ENCODE data around the gene SLC22A4.

The SLC22A4 gene

GRCh38 chr5:132296412-132297016 is 2.3 kb downstream of the SLC22A4 start:
- no peak overlapping the region for H2AFZ ChIP-seq (ENCODE audit: low read depth, low read length)
- no peak overlapping the region for H2BK5ac ChIP-seq (ENCODE audit: low read depth, low read length, poor library complexity, severe bottlenecking)
- 97% methylated on average over 8 of the region's 8 CpGs for WGBS
- no peak for DNase-seq
- no peak overlapping the region for H3K4ac ChIP-seq (ENCODE audit: low read depth in 1 of 2, low read length in 2 of 2)
- peak overlapping the region in 1 of 2 experiments; percentile 21 for H2BK12ac ChIP-seq (ENCODE audit: low read length in 2 of 2)
- H3K79me1 ChIP-seq (replicated peaks; ENCODE audit: low read length, poor library complexity, severe bottlenecking) = peaks cover 32% of the 10 kb centered on the region
- H3K27ac ChIP-seq (ENCODE audit: low read length, poor library complexity, severe bottlenecking) = no peak overlapping the region
- H3K27me3 ChIP-seq (ENCODE audit: control insufficient read depth in 1 of 2, insufficient read depth in 1 of 2, low read length in 2 of 2) = no peaks in the 10 kb centered on the region
- no peak overlapping the region for H2BK120ac ChIP-seq (ENCODE audit: low read depth, low read length)
- H3K9ac ChIP-seq (ENCODE audit: low read length) = no peak overlapping the region
- peak overlapping the region in 1 of 2 experiments; percentile 92 for H3K4me3 ChIP-seq (ENCODE audit: insufficient read depth in 1 of 2, low read depth in 1 of 2, low read length in 2 of 2)
- H3K4me1 ChIP-seq (ENCODE audit: control insufficient read depth, insufficient read depth, low read depth, low read length) = peaks cover 15% of the 10 kb centered on the region
- H4K91ac ChIP-seq (ENCODE audit: low read length) = no peak overlapping the region
- H3K36me3 ChIP-seq (ENCODE audit: control insufficient read depth in 1 of 2, insufficient read depth in 2 of 2, low read depth in 1 of 2, low read length in 2 of 2) = peaks cover 0 to 7% of the 10 kb centered on the region in 2 experiments
- H3K9me3 ChIP-seq (ENCODE audit: control insufficient read depth, low read length) = no peaks in the 10 kb centered on the region
- H3K4me2 ChIP-seq (ENCODE audit: low read length, poor library complexity, severe bottlenecking) = no peak overlapping the region
- H4K8ac ChIP-seq (ENCODE audit: low read length) = no peak overlapping the region
- H3K18ac ChIP-seq (ENCODE audit: low read depth in 1 of 2, low read length in 2 of 2) = no peak overlapping the region
- H3K23ac ChIP-seq (ENCODE audit: low read length in 2 of 2) = no peak overlapping the region
- no peak overlapping the region for H2AK5ac ChIP-seq (ENCODE audit: low read length, severe bottlenecking)
- no peak overlapping the region for H3K14ac ChIP-seq (ENCODE audit: low read length in 2 of 2)
- H2BK15ac ChIP-seq (ENCODE audit: low read depth, poor library complexity, severe bottlenecking) = no peak overlapping the region

DNA sequence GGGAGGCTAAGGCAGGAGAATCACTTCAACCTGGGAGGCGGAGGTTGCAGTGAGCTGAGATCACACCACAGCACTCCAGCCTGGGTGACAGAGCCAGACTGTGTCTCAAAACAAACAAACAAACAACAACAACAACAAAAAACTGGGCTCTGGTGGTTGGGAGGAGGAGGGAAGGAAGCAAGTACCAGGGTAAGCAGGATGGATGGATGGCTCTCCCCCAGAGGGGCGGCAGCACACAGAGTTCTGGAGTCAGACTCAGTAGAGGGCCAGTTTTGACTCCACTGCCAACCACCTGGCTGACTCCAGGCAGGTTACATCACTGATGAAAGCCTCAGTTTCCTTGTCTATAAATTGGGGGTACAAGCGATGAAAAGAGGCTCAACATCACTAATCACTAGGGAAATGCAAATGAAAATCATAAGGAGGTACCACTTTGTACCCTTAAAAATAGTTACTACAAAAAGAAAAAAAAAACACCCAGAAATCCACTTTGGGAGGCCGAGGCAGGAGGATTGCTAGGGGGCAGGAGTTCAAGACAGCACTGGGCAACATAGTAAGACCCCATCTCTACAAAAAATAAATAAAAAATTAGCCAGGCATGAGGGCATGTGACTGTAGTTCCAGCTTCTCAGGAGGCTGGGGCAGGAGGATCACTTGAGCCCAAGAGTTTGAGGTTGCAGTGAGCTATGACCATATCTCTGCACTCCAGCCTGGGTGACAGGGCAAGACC is 3.2 kb downstream of the SLC22A4 start:
- H3K36me3 ChIP-seq (ENCODE audit: control insufficient read depth in 1 of 2, insufficient read depth in 2 of 2, low read depth in 1 of 2, low read length in 2 of 2) = peaks cover 0 to 9% of the 10 kb centered on the region in 2 experiments
- no peak overlapping the region for H3K9ac ChIP-seq (ENCODE audit: low read length)
- no peak overlapping the region for H2BK15ac ChIP-seq (ENCODE audit: low read depth, poor library complexity, severe bottlenecking)
- no peaks in the 10 kb centered on the region for H3K27me3 ChIP-seq (ENCODE audit: control insufficient read depth in 1 of 2, insufficient read depth in 1 of 2, low read length in 2 of 2)
- no peak overlapping the region for H4K8ac ChIP-seq (ENCODE audit: low read length)
- no peak overlapping the region for H4K91ac ChIP-seq (ENCODE audit: low read length)
- H3K79me1 ChIP-seq (replicated peaks; ENCODE audit: low read length, poor library complexity, severe bottlenecking) = peaks cover 38% of the 10 kb centered on the region
- H2AFZ ChIP-seq (ENCODE audit: low read depth, low read length) = no peak overlapping the region
- H3K4me3 ChIP-seq (ENCODE audit: insufficient read depth in 1 of 2, low read depth in 1 of 2, low read length in 2 of 2) = no peak overlapping the region
- no peak overlapping the region for H2BK5ac ChIP-seq (ENCODE audit: low read depth, low read length, poor library complexity, severe bottlenecking)
- no peak overlapping the region for H3K4ac ChIP-seq (ENCODE audit: low read depth in 1 of 2, low read length in 2 of 2)
- no peak overlapping the region for H3K27ac ChIP-seq (ENCODE audit: low read length, poor library complexity, severe bottlenecking)
- H2BK120ac ChIP-seq (ENCODE audit: low read depth, low read length) = no peak overlapping the region
- no peak overlapping the region for H3K4me2 ChIP-seq (ENCODE audit: low read length, poor library complexity, severe bottlenecking)
- H2BK12ac ChIP-seq (ENCODE audit: low read length in 2 of 2) = no peak overlapping the region
- no peak overlapping the region for H2AK5ac ChIP-seq (ENCODE audit: low read length, severe bottlenecking)
- H3K14ac ChIP-seq (ENCODE audit: low read length in 2 of 2) = no peak overlapping the region
- H3K18ac ChIP-seq (ENCODE audit: low read depth in 1 of 2, low read length in 2 of 2) = no peak overlapping the region
- DNase-seq = no peak
- H3K9me3 ChIP-seq (ENCODE audit: control insufficient read depth, low read length) = no peaks in the 10 kb centered on the region
- peaks cover 15% of the 10 kb centered on the region for H3K4me1 ChIP-seq (ENCODE audit: control insufficient read depth, insufficient read depth, low read depth, low read length)
- WGBS = 89% methylated on average over 3 of the region's 4 CpGs
- no peak overlapping the region for H3K23ac ChIP-seq (ENCODE audit: low read length in 2 of 2)

DNA sequence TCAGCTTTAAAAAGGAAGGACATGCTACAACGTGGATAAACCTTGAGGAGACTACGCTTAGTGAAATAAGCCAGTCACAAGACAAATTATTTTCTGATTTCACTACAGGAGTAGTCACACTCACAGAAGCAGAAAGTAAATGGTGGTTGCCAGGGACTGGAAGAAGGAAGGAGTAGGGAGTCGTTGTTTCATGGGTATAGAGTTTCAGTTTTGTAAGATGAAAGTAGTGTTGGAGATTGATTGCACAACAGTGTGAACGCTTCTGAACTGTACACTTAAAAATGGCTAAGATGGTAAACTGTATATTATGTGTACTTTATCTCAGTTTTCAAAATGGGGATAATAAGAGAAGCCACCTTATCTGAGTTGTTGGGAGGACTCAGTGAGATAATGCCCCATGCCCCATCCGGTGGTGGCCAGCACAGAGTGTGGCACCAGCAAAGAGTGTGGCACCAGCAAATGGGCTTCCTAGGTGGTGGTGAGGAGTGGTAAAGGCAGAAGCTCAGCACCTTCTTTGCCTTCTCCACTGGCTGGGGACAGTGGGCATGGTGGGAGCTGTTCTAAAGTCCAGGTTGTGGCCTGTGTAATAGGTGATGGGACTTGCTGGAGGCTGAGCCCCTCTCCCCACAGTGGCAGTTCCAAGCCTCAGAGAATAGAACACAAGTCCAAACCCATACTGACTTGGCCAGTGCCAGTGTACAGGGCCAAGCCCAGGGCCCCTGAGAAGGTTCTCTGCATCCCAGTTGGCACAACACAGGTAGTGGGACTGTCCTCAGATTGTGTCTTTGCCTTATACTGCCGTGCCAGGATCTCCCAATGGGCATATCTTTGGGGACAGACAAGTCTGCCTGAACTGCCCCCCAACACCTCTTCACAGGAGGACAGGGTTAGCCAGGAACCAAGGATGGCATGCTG is 4.4 kb downstream of the SLC22A4 start:
- no peak overlapping the region for H3K23ac ChIP-seq (ENCODE audit: low read length in 2 of 2)
- no peak overlapping the region for H3K27ac ChIP-seq (ENCODE audit: low read length, poor library complexity, severe bottlenecking)
- H4K8ac ChIP-seq (ENCODE audit: low read length) = no peak overlapping the region
- H3K4ac ChIP-seq (ENCODE audit: low read depth in 1 of 2, low read length in 2 of 2) = no peak overlapping the region
- no peaks in the 10 kb centered on the region for H3K27me3 ChIP-seq (ENCODE audit: control insufficient read depth in 1 of 2, insufficient read depth in 1 of 2, low read length in 2 of 2)
- no peak overlapping the region for H2BK12ac ChIP-seq (ENCODE audit: low read length in 2 of 2)
- H3K9ac ChIP-seq (ENCODE audit: low read length) = no peak overlapping the region
- peaks cover 15% of the 10 kb centered on the region for H3K4me1 ChIP-seq (ENCODE audit: control insufficient read depth, insufficient read depth, low read depth, low read length)
- no peak overlapping the region for H2BK5ac ChIP-seq (ENCODE audit: low read depth, low read length, poor library complexity, severe bottlenecking)
- H3K4me2 ChIP-seq (ENCODE audit: low read length, poor library complexity, severe bottlenecking) = no peak overlapping the region
- no peak overlapping the region for H2BK15ac ChIP-seq (ENCODE audit: low read depth, poor library complexity, severe bottlenecking)
- no peak overlapping the region for H3K18ac ChIP-seq (ENCODE audit: low read depth in 1 of 2, low read length in 2 of 2)
- no peak overlapping the region for H4K91ac ChIP-seq (ENCODE audit: low read length)
- no peak overlapping the region for H2AFZ ChIP-seq (ENCODE audit: low read depth, low read length)
- no peaks in the 10 kb centered on the region for H3K9me3 ChIP-seq (ENCODE audit: control insufficient read depth, low read length)
- H3K36me3 ChIP-seq (ENCODE audit: control insufficient read depth in 1 of 2, insufficient read depth in 2 of 2, low read depth in 1 of 2, low read length in 2 of 2) = peaks cover 0 to 12% of the 10 kb centered on the region in 2 experiments
- H3K14ac ChIP-seq (ENCODE audit: low read length in 2 of 2) = no peak overlapping the region
- no peak overlapping the region for H2BK120ac ChIP-seq (ENCODE audit: low read depth, low read length)
- peaks cover 43% of the 10 kb centered on the region for H3K79me1 ChIP-seq (replicated peaks; ENCODE audit: low read length, poor library complexity, severe bottlenecking)
- peak; percentile 29 for DNase-seq
- no peak overlapping the region for H2AK5ac ChIP-seq (ENCODE audit: low read length, severe bottlenecking)
- H3K4me3 ChIP-seq (ENCODE audit: insufficient read depth in 1 of 2, low read depth in 1 of 2, low read length in 2 of 2) = peak overlapping the region in 1 of 2 experiments; percentile 20
- 95% methylated on average over 6 of the region's 6 CpGs for WGBS

DNA sequence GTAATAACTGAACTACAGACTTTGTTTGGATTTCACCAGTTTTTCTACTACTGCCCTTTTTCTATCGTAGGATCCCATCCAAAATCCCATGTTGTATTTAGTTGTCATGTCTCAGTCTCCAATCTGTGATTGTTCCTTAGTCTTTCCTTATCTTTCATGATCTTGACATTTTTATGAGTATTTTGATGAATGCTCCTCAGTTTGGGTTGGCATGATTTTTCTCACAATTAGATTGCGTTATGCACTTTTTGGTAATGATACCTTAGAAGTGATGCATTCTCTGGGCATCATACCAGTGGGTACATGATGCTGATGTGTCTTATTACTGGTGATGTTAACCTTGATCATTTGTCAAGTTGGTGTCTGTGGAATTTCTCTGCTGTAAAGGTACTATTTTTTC is 5.7 kb downstream of the SLC22A4 start:
- 98% methylated on average over 2 of the region's 2 CpGs for WGBS
- H3K4me3 ChIP-seq (ENCODE audit: insufficient read depth in 1 of 2, low read depth in 1 of 2, low read length in 2 of 2) = no peak overlapping the region
- no peaks in the 10 kb centered on the region for H3K9me3 ChIP-seq (ENCODE audit: control insufficient read depth, low read length)
- no peak overlapping the region for H2BK120ac ChIP-seq (ENCODE audit: low read depth, low read length)
- DNase-seq = no peak
- H3K14ac ChIP-seq (ENCODE audit: low read length in 2 of 2) = no peak overlapping the region
- no peak overlapping the region for H3K23ac ChIP-seq (ENCODE audit: low read length in 2 of 2)
- no peak overlapping the region for H4K91ac ChIP-seq (ENCODE audit: low read length)
- no peak overlapping the region for H3K4me2 ChIP-seq (ENCODE audit: low read length, poor library complexity, severe bottlenecking)
- no peak overlapping the region for H3K27ac ChIP-seq (ENCODE audit: low read length, poor library complexity, severe bottlenecking)
- H3K27me3 ChIP-seq (ENCODE audit: control insufficient read depth in 1 of 2, insufficient read depth in 1 of 2, low read length in 2 of 2) = no peaks in the 10 kb centered on the region
- no peak overlapping the region for H2BK15ac ChIP-seq (ENCODE audit: low read depth, poor library complexity, severe bottlenecking)
- H2BK5ac ChIP-seq (ENCODE audit: low read depth, low read length, poor library complexity, severe bottlenecking) = no peak overlapping the region
- H4K8ac ChIP-seq (ENCODE audit: low read length) = no peak overlapping the region
- H3K36me3 ChIP-seq (ENCODE audit: control insufficient read depth in 1 of 2, insufficient read depth in 2 of 2, low read depth in 1 of 2, low read length in 2 of 2) = peaks cover 0 to 12% of the 10 kb centered on the region in 2 experiments
- H3K4ac ChIP-seq (ENCODE audit: low read depth in 1 of 2, low read length in 2 of 2) = no peak overlapping the region
- H2AFZ ChIP-seq (ENCODE audit: low read depth, low read length) = no peak overlapping the region
- no peak overlapping the region for H2AK5ac ChIP-seq (ENCODE audit: low read length, severe bottlenecking)
- no peak overlapping the region for H3K9ac ChIP-seq (ENCODE audit: low read length)
- H3K4me1 ChIP-seq (ENCODE audit: control insufficient read depth, insufficient read depth, low read depth, low read length) = peaks cover 13% of the 10 kb centered on the region
- H2BK12ac ChIP-seq (ENCODE audit: low read length in 2 of 2) = no peak overlapping the region
- no peak overlapping the region for H3K18ac ChIP-seq (ENCODE audit: low read depth in 1 of 2, low read length in 2 of 2)
- H3K79me1 ChIP-seq (replicated peaks; ENCODE audit: low read length, poor library complexity, severe bottlenecking) = peaks cover 46% of the 10 kb centered on the region
